HepG2 (cell line): ENCODE measurements around the gene MRGPRF. TPM values are rescaled to one million over a fixed set of nuclear protein-coding genes. Genes with fewer than 3 reads are reported as not detected.

Experiments used
- HNF4G ChIP-seq, 2 experiments: sonication (generic) in 1 of 2; formaldehyde crosslinking in 1 of 2; IDR thresholded peaks; 2 replicates each; pipeline versions ENCODE4 v1.4.0 to v1.6.1; 2011 to 2020; ENCODE audit warnings: borderline replicate concordance in 2 of 2, low read depth in 2 of 2, mild to moderate bottlenecking in 2 of 2, low read length in 1 of 2, missing genetic modification reagents in 1 of 2, moderate library complexity in 1 of 2
- HNRNPL ChIP-seq: fragments of 200-400 bp; formaldehyde crosslinking; IDR thresholded peaks from 2 replicates; pipeline ENCODE4 v1.6.1; 2017; ENCODE audit warnings: mild to moderate bottlenecking, low read depth, low read length
- LCORL ChIP-seq, 2 experiments: fragments of 450-650 bp in 1 of 2; sonication (generic) in 1 of 2; formaldehyde crosslinking in 1 of 2; IDR thresholded peaks; 2 replicates each; pipeline versions ENCODE4 v1.5.0 to v1.6.1; 2017 to 2020; ENCODE audit warnings: antibody characterized with exemption in 1 of 2, missing genetic modification reagents in 1 of 2
- MTA1 ChIP-seq: sonication (generic); formaldehyde crosslinking; IDR thresholded peaks from 2 replicates; pipeline ENCODE4 v1.4.0; 2020; ENCODE audit warnings: missing genetic modification reagents, mild to moderate bottlenecking, borderline replicate concordance
- MTERF4 ChIP-seq: sonication (generic); formaldehyde crosslinking; IDR thresholded peaks from 2 replicates; pipeline ENCODE4 v1.8.0; 2023; ENCODE audit warnings: mild to moderate bottlenecking, missing genetic modification reagents
- MYC ChIP-seq: sonication (generic); formaldehyde crosslinking; IDR thresholded peaks from 2 replicates; pipeline ENCODE4 v1.9.0; 2021; ENCODE audit warnings: missing genetic modification reagents, borderline replicate concordance
- NR2F6 ChIP-seq, 2 experiments: IDR thresholded peaks; 2 replicates each; pipeline ENCODE4 v1.6.1; 2016; ENCODE audit warnings: antibody characterized with exemption in 1 of 2, mild to moderate bottlenecking in 1 of 2
- PITX1 ChIP-seq: sonication (generic); formaldehyde crosslinking; IDR thresholded peaks from 2 replicates; pipeline ENCODE4 v1.5.1; 2020; ENCODE audit warnings: mild to moderate bottlenecking, missing genetic modification reagents
- SNRNP70 ChIP-seq: fragments of 200-400 bp; formaldehyde crosslinking; IDR thresholded peaks from 2 replicates; pipeline ENCODE4 v1.6.1; 2017; ENCODE audit warnings: mild to moderate bottlenecking, low read depth, low read length, moderate library complexity
- TGIF2 ChIP-seq: IDR thresholded peaks from 2 replicates; pipeline ENCODE4 v1.6.1; 2016; ENCODE audit warnings: control low read depth, missing compliant biosample characterization
- ZBTB7B ChIP-seq: sonication (generic); formaldehyde crosslinking; IDR thresholded peaks from 2 replicates; pipeline ENCODE4 v1.4.0; 2020; ENCODE audit warnings: missing genetic modification reagents
- ZFX ChIP-seq: sonication (generic); formaldehyde crosslinking; IDR thresholded peaks from 2 replicates; pipeline ENCODE4 v1.4.0; 2020; ENCODE audit warnings: mild to moderate bottlenecking, low read depth, missing genetic modification reagents, moderate library complexity
- ZNF207 ChIP-seq: fragments of 450-650 bp; IDR thresholded peaks from 2 replicates; pipeline ENCODE4 v1.6.1; 2016; ENCODE audit warnings: antibody characterized with exemption, borderline replicate concordance
- ZNF292 ChIP-seq: sonication (generic); formaldehyde crosslinking; IDR thresholded peaks from 2 replicates; pipeline ENCODE4 v1.8.1; 2022; ENCODE audit warnings: mild to moderate bottlenecking, low read depth, missing genetic modification reagents, borderline replicate concordance
- ZNF496 ChIP-seq: sonication (generic); formaldehyde crosslinking; IDR thresholded peaks from 2 replicates; pipeline ENCODE4 v1.8.1; 2023; ENCODE audit warnings: mild to moderate bottlenecking, moderate library complexity, missing genetic modification reagents; ENCODE audit not compliant: insufficient replicate concordance
- ZNF572 ChIP-seq: sonication (generic); formaldehyde crosslinking; IDR thresholded peaks from 2 replicates; pipeline ENCODE4 v1.5.1; 2020; ENCODE audit warnings: mild to moderate bottlenecking, missing genetic modification reagents
- ZNF883 ChIP-seq: sonication (generic); formaldehyde crosslinking; IDR thresholded peaks from 2 replicates; pipeline ENCODE4 v1.5.1; 2020; ENCODE audit warnings: mild to moderate bottlenecking, missing genetic modification reagents; ENCODE audit errors: not compliant biosample characterization
- ZNF891 ChIP-seq: sonication (generic); formaldehyde crosslinking; IDR thresholded peaks from 2 replicates; pipeline ENCODE4 v1.5.0; 2020; ENCODE audit warnings: mild to moderate bottlenecking, missing genetic modification reagents
- ZSCAN22 ChIP-seq: sonication (generic); formaldehyde crosslinking; IDR thresholded peaks from 2 replicates; pipeline ENCODE4 v1.4.0; 2020; ENCODE audit warnings: mild to moderate bottlenecking, missing genetic modification reagents
- polyA plus RNA-seq, 8 experiments: library from polyadenylated mRNA; depleted of rRNA in 3 of 8; stranded (reverse) in 7 of 8; unstranded in 1 of 8; fragments of >200 nt; fragmentation: Illumina TruSeq in 4 of 8; extraction: Trizol in 4 of 8; gene quantifications; 2 replicates each; pipeline versions ENCODE4 v1.2.1 to v1.2.3, GENCODE V29; 2011 to 2016; ENCODE audit warnings: low read depth in 4 of 8, missing spikeins in 1 of 8, mixed read lengths in 1 of 8; ENCODE audit not compliant: insufficient read depth in 1 of 8
- total RNA-seq, 5 experiments: library from RNA; depleted of rRNA; stranded (reverse); fragments of >200 nt; fragmentation: Illumina TruSeq; extraction: Trizol; gene quantifications; 2 replicates each; pipeline ENCODE4 v1.2.3, GENCODE V29; 2016; ENCODE audit warnings: low read depth in 1 of 5
- TF ChIP-seq, protein P1 (sequence below): sonication (generic); formaldehyde crosslinking; IDR thresholded peaks from 2 replicates; pipeline ENCODE4 v1.5.1; 2020; ENCODE audit warnings: mild to moderate bottlenecking, missing genetic modification reagents, moderate library complexity
- TF ChIP-seq, protein P2 (sequence below): sonication (generic); formaldehyde crosslinking; IDR thresholded peaks from 2 replicates; pipeline ENCODE4 v1.4.0; 2020; ENCODE audit warnings: missing genetic modification reagents

The MRGPRF gene
- total and polyA plus RNA-seq, 2 of the 13 experiments (the other 11 are each of a cell fraction or from before 2014, with no cell fraction given) = not detected

- TF ChIP-seq, protein P1, sequence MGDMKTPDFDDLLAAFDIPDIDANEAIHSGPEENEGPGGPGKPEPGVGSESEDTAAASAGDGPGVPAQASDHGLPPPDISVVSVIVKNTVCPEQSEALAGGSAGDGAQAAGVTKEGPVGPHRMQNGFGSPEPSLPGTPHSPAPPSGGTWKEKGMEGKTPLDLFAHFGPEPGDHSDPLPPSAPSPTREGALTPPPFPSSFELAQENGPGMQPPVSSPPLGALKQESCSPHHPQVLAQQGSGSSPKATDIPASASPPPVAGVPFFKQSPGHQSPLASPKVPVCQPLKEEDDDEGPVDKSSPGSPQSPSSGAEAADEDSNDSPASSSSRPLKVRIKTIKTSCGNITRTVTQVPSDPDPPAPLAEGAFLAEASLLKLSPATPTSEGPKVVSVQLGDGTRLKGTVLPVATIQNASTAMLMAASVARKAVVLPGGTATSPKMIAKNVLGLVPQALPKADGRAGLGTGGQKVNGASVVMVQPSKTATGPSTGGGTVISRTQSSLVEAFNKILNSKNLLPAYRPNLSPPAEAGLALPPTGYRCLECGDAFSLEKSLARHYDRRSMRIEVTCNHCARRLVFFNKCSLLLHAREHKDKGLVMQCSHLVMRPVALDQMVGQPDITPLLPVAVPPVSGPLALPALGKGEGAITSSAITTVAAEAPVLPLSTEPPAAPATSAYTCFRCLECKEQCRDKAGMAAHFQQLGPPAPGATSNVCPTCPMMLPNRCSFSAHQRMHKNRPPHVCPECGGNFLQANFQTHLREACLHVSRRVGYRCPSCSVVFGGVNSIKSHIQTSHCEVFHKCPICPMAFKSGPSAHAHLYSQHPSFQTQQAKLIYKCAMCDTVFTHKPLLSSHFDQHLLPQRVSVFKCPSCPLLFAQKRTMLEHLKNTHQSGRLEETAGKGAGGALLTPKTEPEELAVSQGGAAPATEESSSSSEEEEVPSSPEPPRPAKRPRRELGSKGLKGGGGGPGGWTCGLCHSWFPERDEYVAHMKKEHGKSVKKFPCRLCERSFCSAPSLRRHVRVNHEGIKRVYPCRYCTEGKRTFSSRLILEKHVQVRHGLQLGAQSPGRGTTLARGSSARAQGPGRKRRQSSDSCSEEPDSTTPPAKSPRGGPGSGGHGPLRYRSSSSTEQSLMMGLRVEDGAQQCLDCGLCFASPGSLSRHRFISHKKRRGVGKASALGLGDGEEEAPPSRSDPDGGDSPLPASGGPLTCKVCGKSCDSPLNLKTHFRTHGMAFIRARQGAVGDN (CRISPR knock-in tag) = peak; percentile 62
- TF ChIP-seq ZFX = peak; percentile 54
- no peak for TF ChIP-seq SNRNP70
- TF ChIP-seq HNF4G (IDR thresholded peaks at IDR 0.05; ENCODE audit: borderline replicate concordance, low read depth, low read length) = peak; percentile 52; the same call in 1 of the 2 replicates
- no peak for TF ChIP-seq HNF4G (CRISPR knock-in tag; IDR thresholded peaks at IDR 0.05; ENCODE audit: borderline replicate concordance, low read depth)
- TF ChIP-seq PITX1 = no peak
- TF ChIP-seq HNRNPL = 0 out of 2 replicates have a peak, but pooled peaks have one; percentile 56
- no peak for TF ChIP-seq LCORL (IDR thresholded peaks at IDR 0.05)
- TF ChIP-seq LCORL (CRISPR knock-in tag; IDR thresholded peaks at IDR 0.05) = 0 out of 2 replicates have a peak, but pooled peaks have one; percentile 33
- TF ChIP-seq, protein P2, sequence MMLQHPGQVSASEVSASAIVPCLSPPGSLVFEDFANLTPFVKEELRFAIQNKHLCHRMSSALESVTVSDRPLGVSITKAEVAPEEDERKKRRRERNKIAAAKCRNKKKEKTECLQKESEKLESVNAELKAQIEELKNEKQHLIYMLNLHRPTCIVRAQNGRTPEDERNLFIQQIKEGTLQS = no peak
- TF ChIP-seq ZNF883 (CRISPR knock-in tag) = peak; percentile 22
- TF ChIP-seq ZNF292 (CRISPR knock-in tag) = 0 out of 2 replicates have a peak, but pooled peaks have one; percentile 22
- TF ChIP-seq MYC (CRISPR knock-in tag) = 0 out of 2 replicates have a peak, but pooled peaks have one; percentile 14
- TF ChIP-seq TGIF2 (CRISPR knock-in tag) = no peak
- 0 out of 2 replicates have a peak, but pooled peaks have one; percentile 23 for TF ChIP-seq ZBTB7B (CRISPR knock-in tag)
- TF ChIP-seq ZNF572 (CRISPR knock-in tag) = 0 out of 2 replicates have a peak, but pooled peaks have one; percentile 23
- TF ChIP-seq ZSCAN22 = no peak
- 0 out of 2 replicates have a peak, but pooled peaks have one; percentile 23 for TF ChIP-seq ZNF891
- TF ChIP-seq NR2F6 (IDR thresholded peaks at IDR 0.05) = peak; percentile 48
- no peak for TF ChIP-seq NR2F6 (CRISPR knock-in tag; IDR thresholded peaks at IDR 0.05)
- no peak for TF ChIP-seq ZNF496 (CRISPR knock-in tag)
- no peak for TF ChIP-seq ZNF207
- 0 out of 2 replicates have a peak, but pooled peaks have one; percentile 21 for TF ChIP-seq MTERF4 (CRISPR knock-in tag)
- TF ChIP-seq MTA1 (CRISPR knock-in tag) = 0 out of 2 replicates have a peak, but pooled peaks have one; percentile 37
Observed at GRCh38 chr11:69050592-69051380, 37.7 kb upstream of the MRGPRF start (continued).
